ENCODE results near the gene NPBWR2.
"Not testable (repeated sequence)": the region's sequence is repeated elsewhere in the genome, so short reads cannot be mapped to it uniquely, and the experiment has no call there.

NPBWR2 gene

GRCh38 chr20:64144144-64144912 is 37.0 kb upstream of the NPBWR2 start:
- in situ Hi-C loops (cut with MboI; ENCODE audit: low sequenced_read_pairs), result no loop called here

DNA sequence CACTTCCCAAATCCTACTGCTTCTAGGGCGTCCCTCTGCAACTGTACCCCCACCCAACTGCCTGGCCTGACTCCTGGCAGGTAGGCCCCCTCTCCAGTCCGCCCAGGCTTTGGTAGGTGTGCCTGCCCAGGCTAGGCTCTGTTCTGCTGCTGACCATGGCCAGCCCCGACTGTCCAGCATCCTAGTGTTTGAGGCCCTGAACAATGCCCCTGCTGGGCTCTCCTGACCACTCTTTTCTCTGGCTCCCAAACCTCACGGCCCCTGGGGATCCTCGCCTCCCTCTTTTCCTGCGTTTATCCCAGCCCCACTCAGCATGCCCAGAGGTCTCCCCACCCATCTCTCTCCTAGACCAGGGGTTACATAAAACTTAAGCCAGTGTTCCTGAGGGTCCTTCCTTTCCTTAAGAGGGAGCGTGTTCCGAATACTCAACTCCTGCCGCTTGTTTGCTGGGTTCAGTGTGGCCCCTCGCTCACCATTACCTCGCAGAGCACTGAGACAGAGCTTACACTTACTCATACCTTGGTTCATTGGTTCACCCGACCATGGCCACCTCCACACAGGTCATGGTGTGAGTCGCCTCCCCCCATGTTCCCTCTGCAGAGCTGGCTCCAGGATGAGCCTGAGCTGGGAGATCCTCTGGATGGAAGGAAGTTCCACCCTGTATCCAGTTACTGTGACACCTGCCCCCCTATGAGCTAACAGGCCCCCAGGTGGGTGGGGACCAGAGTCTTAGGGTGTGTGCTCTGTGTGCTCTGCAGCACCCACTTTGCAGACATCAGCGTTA is 35.8 kb upstream of the NPBWR2 start:
- in situ Hi-C loops (cut with MboI; ENCODE audit: low sequenced_read_pairs), result no loop called here

DNA sequence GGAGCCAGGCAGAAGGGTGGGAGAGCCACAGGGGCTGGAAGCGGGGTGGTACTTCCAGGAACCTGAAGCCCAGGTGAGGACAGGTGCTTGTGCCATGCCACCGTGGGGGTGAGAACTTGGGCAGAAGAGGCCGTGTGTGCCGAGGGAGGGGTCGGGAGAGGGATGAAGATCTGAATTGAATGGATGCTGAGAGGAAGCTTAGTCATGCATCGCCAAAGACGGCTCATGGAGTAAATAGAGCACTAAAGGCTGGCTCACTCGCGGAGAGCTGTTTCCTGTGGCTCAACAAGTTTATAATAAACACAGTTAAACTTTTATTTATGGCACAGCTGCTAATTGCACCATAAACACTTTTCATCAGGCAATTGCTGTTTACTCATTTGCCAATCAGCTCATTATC is 35.2 kb upstream of the NPBWR2 start:
- in situ Hi-C loops (cut with MboI; ENCODE audit: low sequenced_read_pairs), result no loop called here

DNA sequence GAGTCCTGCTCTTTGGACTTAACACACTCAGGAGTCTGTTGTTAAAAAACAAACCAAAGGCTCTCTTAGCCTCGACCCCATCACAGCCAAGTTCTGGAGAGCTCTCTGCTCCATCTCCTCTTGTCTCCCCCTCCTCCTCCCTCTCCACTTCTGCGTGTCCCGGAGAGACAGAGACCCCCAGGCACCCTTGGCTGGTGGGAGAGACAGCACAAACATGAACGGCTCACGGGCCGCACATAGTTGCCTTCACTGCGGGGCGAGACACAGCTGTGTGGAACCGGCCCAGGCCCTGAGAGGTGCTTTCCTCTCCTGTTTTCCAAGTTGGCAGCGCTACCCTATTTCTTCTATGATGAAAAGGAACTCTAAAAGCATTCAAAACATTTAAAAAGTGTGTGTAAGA is 33.6 kb upstream of the NPBWR2 start:
- in situ Hi-C loops (cut with MboI; ENCODE audit: low sequenced_read_pairs), result no loop called here

DNA sequence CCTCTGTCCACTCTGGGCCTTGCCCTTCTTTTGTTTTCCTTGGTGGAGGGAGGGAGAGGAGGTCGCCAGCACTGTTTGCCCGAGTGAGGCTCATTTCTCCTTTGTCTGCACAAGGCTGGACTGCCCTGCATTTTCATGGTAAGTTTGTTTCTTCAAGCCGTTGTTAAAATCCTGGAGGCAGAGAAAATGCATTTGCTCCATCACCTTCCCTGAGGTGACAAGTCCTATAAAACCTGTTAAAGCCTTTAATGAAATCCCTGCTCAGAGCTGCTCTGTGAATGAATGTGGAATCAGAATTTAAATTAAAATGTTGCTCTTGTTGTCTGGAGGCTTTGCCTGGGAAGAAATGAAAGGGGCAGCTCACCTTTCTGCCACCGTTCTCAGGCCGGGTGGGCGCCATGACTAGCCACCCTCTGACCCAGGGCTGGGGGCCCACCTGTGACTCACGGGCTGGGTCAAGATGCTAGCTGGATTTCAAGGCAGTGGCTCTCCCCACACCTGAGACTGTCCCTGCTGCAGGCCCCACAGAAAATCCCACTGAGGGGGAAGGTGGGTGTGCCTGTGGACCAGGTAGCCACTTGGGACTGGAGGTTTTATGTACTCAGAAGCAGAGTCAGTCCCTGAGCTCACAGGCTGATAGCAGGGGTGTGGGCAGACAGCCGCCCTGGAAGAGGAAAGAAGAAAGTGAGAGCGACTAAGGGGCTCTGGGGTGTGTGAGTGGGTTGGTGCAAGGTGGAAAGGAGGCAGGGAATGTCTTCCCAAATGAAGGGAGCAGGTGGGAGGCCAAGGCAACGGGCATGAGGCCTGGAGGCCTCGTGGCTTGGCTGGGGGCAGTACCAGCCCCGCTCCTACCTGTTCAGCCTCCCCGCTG is 32.9 kb upstream of the NPBWR2 start:
- in situ Hi-C loops (cut with MboI; ENCODE audit: low sequenced_read_pairs), result no loop called here

DNA sequence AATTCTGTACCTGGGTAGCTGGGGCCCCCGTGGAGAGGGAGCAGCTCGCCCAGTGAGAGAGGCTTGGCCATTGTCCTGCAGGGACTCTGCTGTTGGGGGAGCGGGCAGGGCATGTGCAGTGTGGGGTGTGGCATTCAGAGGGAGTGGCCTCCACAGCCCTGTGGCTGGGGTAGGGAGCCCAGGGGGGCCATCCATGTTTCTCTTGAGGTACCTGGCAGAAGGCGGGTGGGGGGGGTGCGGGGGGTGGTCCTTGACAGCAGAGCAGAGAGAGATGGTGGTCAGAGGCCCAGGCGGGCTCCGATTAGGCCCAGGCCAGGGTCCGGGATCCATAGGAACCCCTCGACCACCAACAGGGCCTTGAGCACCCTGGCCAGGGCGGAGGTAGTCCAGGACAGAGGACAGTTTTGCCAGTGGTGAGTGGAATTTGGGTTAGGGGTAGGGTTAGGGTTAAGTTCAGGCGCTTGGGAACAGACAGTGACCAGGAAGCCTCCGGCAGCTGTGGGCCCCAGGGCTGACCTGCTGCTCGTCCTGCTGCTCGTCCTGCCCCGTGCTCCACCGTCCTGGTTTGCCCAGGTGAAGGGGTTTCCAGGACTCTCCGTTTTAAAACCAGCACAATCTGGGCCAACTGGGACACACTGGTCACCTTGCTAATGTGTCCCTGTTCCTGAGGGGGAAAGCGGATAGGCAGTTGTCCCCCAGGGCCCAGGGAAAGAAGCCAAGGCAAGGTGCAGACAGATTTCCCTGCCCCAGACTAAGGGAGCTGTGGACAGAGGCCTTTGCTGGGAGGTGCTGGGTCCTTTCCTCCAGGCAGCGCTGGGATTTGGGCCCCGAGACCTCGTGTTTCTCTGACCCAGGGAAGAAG is 32.1 kb upstream of the NPBWR2 start:
- in situ Hi-C loops (cut with MboI; ENCODE audit: low sequenced_read_pairs), result no loop called here

- in situ Hi-C loops (cut with MboI; ENCODE audit: low sequenced_read_pairs), result no loop called here
Measured at GRCh38 chr20:64138276-64138815, 31.0 kb upstream of the NPBWR2 start.

DNA sequence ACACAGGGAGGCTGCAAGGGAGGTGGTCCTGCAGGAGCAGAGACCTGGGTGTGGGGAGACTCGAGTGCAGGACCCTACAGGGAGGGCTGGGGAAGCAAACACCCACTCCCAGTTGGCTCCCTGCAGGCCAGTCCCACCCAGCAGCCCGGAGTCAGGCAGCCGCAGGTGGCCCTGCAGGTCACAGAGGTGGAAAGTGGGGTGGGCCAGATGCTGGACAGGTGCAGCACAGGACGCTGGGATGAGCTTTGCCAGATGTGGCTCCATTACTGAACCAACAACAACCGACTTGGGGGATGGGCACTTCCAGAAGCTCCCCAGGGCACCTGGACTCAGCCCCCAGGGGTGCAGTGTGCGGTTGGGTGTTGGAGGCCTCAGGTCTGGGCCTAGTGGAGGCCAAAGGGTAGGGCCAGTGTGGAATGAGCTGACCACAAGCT is 30.2 kb upstream of the NPBWR2 start:
- in situ Hi-C loops (cut with MboI; ENCODE audit: low sequenced_read_pairs), result no loop called here

DNA sequence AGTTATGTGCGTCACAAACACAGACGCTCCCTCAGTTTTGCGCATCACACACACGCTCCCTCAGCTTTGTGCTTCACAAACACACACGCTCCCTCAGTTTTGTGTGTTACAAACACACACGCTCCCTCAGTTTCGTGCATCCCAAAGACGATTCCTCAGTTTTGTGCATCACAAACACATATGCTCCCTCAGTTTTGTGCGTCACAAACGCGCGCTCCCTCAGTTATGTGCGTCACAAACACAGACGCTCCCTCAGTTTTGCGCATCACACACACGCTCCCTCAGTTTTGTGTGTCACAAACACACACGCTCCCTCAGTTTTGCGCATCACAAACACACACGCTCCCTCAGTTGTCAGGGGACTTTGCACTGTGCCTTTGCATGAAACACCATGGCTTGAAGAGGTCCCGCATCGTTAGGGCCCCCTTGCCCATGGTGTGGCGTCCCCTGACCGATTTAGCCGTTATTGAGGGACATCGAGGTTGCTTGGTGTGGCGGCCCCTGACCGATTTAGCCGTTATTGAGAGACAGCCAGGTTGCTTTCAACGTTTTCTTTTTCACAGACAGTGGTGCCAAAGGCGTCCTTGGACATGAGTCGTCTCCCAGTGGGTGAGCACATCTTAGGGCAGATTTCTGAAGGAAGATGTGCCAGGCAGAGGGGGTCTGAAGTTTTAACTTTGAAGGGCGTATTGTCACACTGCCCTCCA is 28.8 kb upstream of the NPBWR2 start:
- in situ Hi-C loops (cut with MboI; ENCODE audit: low sequenced_read_pairs), result no loop called here

DNA sequence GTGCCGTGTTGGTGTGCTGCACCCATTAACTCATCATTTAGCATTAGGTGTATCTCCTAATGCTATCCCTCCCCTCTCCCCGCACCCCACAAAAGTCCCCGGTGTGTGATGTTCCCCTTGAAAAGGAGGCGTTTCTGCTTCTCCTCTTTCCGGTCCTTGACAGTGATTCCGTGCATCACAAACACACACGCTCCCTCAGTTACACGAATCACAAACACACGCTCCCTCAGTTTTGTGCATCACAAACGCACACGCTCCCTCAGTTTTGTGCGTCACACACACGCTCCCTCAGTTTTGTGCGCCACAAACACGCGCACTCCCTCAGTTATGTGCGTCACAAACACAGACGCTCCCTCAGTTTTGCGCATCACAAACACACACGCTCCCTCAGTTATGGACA is 27.4 kb upstream of the NPBWR2 start:
- in situ Hi-C loops (cut with MboI; ENCODE audit: low sequenced_read_pairs), result not testable (repeated sequence)

GRCh38 chr20:64133951-64134407 is 26.6 kb upstream of the NPBWR2 start:
- in situ Hi-C loops (cut with MboI; ENCODE audit: low sequenced_read_pairs), result no loop called here

DNA sequence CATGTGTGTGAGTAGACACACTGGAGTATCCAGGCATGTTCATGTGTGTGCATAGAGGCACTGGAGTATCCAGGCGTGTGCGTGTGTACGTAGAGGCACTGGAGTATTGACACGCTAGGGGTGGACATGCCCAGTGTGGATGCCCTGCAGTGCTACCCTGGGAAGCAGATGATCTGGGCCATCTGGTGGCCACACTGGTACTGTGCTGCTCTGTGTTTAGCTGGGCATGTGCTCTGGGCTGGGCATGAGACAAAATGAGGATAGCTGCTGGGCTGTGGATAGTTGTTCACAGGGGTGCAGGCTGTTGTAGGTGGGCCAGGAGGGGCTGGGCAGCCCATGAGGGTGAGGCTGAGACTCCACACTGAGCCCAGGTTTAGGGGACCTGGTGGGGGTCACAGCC is 24.0 kb upstream of the NPBWR2 start:
- in situ Hi-C loops (cut with MboI; ENCODE audit: low sequenced_read_pairs), result no loop called here

DNA sequence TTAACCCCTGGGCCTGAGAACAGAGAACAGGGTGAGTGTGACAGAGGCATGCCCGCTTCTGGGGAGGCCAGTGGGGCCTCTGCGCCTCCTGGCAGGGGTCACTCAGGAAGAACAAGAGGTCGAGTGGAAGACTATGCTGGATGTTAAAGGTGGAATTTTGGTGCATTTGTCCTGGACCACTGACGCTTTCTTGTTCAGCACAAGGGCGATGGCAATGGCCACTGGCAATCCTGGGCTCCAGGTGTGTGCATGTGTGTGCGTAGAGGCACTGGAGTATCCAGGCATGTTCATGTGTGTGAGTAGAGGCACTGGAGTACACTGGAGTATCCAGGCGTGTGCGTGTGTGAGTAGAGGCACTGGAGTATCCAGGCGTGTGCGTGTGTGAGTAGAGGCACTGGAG is 23.5 kb upstream of the NPBWR2 start:
- in situ Hi-C loops (cut with MboI; ENCODE audit: low sequenced_read_pairs), result no loop called here

DNA sequence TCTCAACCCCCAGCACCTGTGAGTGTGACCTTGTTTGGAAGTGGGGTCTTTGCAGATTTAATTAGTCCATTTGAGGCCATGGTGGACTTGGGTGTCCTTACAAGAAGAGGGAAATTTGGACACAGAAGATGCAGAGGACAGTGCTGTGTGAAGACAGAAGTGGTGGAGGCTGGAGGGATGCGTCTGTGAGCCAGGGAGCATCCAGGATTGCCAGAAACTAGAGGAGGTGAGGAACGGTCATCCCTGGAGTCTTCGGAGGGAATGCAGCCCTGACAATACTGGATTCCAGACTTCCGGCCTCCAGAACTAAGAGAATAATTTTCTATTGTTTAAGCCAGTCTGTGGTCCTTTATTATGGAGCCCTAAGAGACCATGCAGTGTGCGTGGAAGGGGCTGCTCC is 22.9 kb upstream of the NPBWR2 start:
- in situ Hi-C loops (cut with MboI; ENCODE audit: low sequenced_read_pairs), result no loop called here

DNA sequence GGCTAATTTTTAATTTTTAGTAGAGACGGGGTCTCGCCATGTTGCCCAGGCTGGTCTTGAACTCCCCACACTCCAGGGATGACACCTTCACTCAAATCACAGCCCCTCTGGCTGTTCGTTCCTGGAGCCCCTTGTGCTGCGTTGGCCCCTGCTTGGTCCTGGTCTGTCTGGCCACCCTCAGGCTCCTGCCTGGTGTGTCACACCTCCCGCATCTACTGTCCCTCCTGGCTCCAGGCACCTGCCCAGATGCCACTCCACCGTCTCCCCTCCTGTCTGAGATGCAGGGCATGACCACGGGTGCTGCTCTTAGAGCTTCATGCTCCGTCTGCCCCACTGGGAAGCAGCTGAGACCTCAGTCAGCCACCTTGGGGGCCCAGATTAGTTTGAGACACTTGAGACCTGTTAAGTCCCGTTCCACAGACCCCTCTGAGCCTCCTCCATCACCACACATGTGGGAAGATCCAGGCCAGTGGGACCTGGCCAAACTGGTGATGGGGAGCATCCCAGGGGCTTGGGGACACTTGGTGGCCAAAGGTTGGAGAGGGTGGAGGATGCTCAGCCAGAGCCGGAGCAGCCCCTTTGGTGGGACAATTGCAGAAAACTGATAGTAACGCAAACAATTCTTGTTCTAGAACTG is 21.9 kb upstream of the NPBWR2 start:
- in situ Hi-C loops (cut with MboI; ENCODE audit: low sequenced_read_pairs), result no loop called here

DNA sequence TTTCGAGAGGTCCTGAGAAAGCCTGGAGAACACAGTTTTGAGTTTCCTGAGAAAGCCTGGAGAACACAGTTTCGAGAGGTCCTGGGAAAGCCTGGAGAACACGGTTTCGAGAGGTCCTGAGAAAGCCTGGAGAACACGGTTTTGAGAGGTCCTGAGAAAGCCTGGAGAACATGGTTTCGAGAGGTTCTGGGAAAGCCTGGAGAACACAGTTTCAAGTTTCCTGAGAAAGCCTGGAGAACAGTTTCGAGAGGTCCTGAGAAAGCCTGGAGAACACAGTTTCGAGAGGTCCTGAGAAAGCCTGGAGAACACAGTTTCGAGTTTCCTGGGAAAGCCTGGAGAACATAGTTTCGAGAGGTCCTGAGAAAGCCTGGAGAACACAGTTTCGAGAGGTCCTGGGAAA is 16.2 kb upstream of the NPBWR2 start:
- in situ Hi-C loops (cut with MboI; ENCODE audit: low sequenced_read_pairs), result not testable (repeated sequence)

- in situ Hi-C loops (cut with MboI; ENCODE audit: low sequenced_read_pairs), result not testable (repeated sequence)
Measured at GRCh38 chr20:64122927-64123326, 15.6 kb upstream of the NPBWR2 start.

DNA sequence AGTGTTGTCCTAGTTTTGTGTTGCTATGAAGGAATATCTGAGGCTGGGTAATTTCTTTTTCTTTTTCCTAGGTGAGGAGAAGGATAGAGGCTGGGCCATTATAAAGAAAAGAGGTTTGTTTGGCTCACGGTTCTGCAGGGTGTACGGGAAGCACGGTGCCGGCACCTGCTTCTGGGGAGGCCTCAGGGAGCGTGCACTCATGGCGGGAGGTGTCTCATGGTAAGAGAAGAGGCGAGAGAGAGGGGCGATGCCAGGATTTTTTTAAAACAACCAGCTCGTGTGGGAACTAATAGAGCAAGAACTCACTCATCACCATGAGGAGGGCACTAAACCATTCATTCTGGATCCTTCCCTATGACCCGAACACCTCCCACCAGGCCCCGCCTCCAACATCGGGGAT is 14.2 kb upstream of the NPBWR2 start:
- in situ Hi-C loops (cut with MboI; ENCODE audit: low sequenced_read_pairs), result no loop called here
